ENCODE results near the gene AGAP1. TPM values are rescaled to one million over a fixed set of nuclear protein-coding genes. Genes with fewer than 3 reads are reported as not detected.

Gene AGAP1
- total RNA-seq, 1 donor from 2014 or later, result 43.8 TPM

- DNase-seq (ENCODE audit: extremely low spot score, unreplicated experiment), result no peak
- Mint-ChIP-seq H3K36me3 (ENCODE audit: unreplicated experiment) (no peaks in the 10 kb centered on the region), H3K9me3 (ENCODE audit: unreplicated experiment) (no peaks in the 10 kb centered on the region), H3K4me3 (ENCODE audit: unreplicated experiment) (no peak overlapping the region), H3K27me3 (ENCODE audit: unreplicated experiment) (no peaks in the 10 kb centered on the region), H3K27ac (ENCODE audit: unreplicated experiment) (no peak overlapping the region), H3K4me1 (ENCODE audit: unreplicated experiment) (peaks cover 2% of the 10 kb centered on the region)
- TF ChIP-seq CTCF (IDR thresholded peaks at IDR 0.05), result peak; percentile 75
Observed at GRCh38 chr2:235594041-235594440, 100.2 kb downstream of the AGAP1 start.

- TF ChIP-seq CTCF (IDR thresholded peaks at IDR 0.05), result no peak
- Mint-ChIP-seq H3K27me3 (ENCODE audit: unreplicated experiment) (no peaks in the 10 kb centered on the region), H3K4me3 (ENCODE audit: unreplicated experiment) (no peak overlapping the region), H3K27ac (ENCODE audit: unreplicated experiment) (no peak overlapping the region), H3K36me3 (ENCODE audit: unreplicated experiment) (no peaks in the 10 kb centered on the region), H3K9me3 (ENCODE audit: unreplicated experiment) (no peaks in the 10 kb centered on the region), H3K4me1 (ENCODE audit: unreplicated experiment) (peaks cover 2% of the 10 kb centered on the region)
- no peak for DNase-seq (ENCODE audit: extremely low spot score, unreplicated experiment)
Observed at GRCh38 chr2:235594964-235595363, 101.1 kb downstream of the AGAP1 start.

GRCh38 chr2:235595422-235596010 is 101.7 kb downstream of the AGAP1 start:
- Mint-ChIP-seq H3K4me1 (ENCODE audit: unreplicated experiment) (peaks cover 2% of the 10 kb centered on the region), H3K27ac (ENCODE audit: unreplicated experiment) (no peak overlapping the region), H3K4me3 (ENCODE audit: unreplicated experiment) (no peak overlapping the region), H3K9me3 (ENCODE audit: unreplicated experiment) (no peaks in the 10 kb centered on the region), H3K36me3 (ENCODE audit: unreplicated experiment) (no peaks in the 10 kb centered on the region), H3K27me3 (ENCODE audit: unreplicated experiment) (no peaks in the 10 kb centered on the region)
- TF ChIP-seq CTCF (IDR thresholded peaks at IDR 0.05), result peak; percentile 90
- DNase-seq (ENCODE audit: extremely low spot score, unreplicated experiment), result no peak

- Mint-ChIP-seq H3K36me3 (ENCODE audit: unreplicated experiment) (no peaks in the 10 kb centered on the region), H3K9me3 (ENCODE audit: unreplicated experiment) (no peaks in the 10 kb centered on the region), H3K4me1 (ENCODE audit: unreplicated experiment) (peaks cover 2% of the 10 kb centered on the region), H3K27ac (ENCODE audit: unreplicated experiment) (no peak overlapping the region), H3K27me3 (ENCODE audit: unreplicated experiment) (no peaks in the 10 kb centered on the region), H3K4me3 (ENCODE audit: unreplicated experiment) (no peak overlapping the region)
- no peak for TF ChIP-seq CTCF (IDR thresholded peaks at IDR 0.05)
- no peak for DNase-seq (ENCODE audit: extremely low spot score, unreplicated experiment)
Observed at GRCh38 chr2:235596272-235596671, 102.4 kb downstream of the AGAP1 start.

GRCh38 chr2:235597081-235597615 is 103.3 kb downstream of the AGAP1 start:
- Mint-ChIP-seq H3K4me3 (ENCODE audit: unreplicated experiment) (no peak overlapping the region), H3K27me3 (ENCODE audit: unreplicated experiment) (no peaks in the 10 kb centered on the region), H3K9me3 (ENCODE audit: unreplicated experiment) (no peaks in the 10 kb centered on the region), H3K36me3 (ENCODE audit: unreplicated experiment) (no peaks in the 10 kb centered on the region), H3K27ac (ENCODE audit: unreplicated experiment) (no peak overlapping the region), H3K4me1 (ENCODE audit: unreplicated experiment) (peaks cover 2% of the 10 kb centered on the region)
- no peak for TF ChIP-seq CTCF (IDR thresholded peaks at IDR 0.05)
- DNase-seq (ENCODE audit: extremely low spot score, unreplicated experiment), result no peak

Data from osteocyte (in vitro differentiated cells).